Panc1 (cell line): ENCODE data around the gene LRRK1.

Source experiments
- CTCF ChIP-seq: fragments of 450-650 bp; IDR thresholded peaks from 2 replicates; pipeline ENCODE4 v1.5.1; 2017; ENCODE audit warnings: mild to moderate bottlenecking
- POLR2AphosphoS5 ChIP-seq: IDR thresholded peaks from 2 replicates; pipeline ENCODE4 v1.6.1; 2012; ENCODE audit warnings: mild to moderate bottlenecking, low read depth, low read length, moderate library complexity
- REST ChIP-seq, 2 experiments: IDR thresholded peaks; 2 replicates each; pipeline ENCODE4 v1.6.1; 2011 to 2012; ENCODE audit warnings: low read depth in 2 of 2, control low read depth in 1 of 2, low read length in 1 of 2, mild to moderate bottlenecking in 1 of 2, moderate library complexity in 1 of 2; ENCODE audit not compliant: insufficient read depth in 1 of 2
- SIN3A ChIP-seq: IDR thresholded peaks from 2 replicates; pipeline ENCODE4 v1.6.1; 2012; ENCODE audit warnings: low read depth, mild to moderate bottlenecking, low read length, moderate library complexity, borderline replicate concordance; ENCODE audit not compliant: insufficient read depth
- TCF7L2 ChIP-seq: IDR thresholded peaks from 2 replicates; pipeline ENCODE4 v1.6.1; 2011; ENCODE audit warnings: mild to moderate bottlenecking, low read depth, low read length, inconsistent platforms

GRCh38 chr15:100898152-100898490 lies 21.0 kb upstream of the LRRK1 start:
- TF ChIP-seq CTCF (no peak), SIN3A (no peak), TCF7L2 (no peak), REST (IDR thresholded peaks at IDR 0.05; ENCODE audit: insufficient read depth in 1 of 2, low read depth in 2 of 2, low read length in 1 of 2) (no peak), POLR2AphosphoS5 (no peak)
